GM23338 (cell line): Measurements from ENCODE around the gene ATG16L2.

Experiments used
- CREB1 ChIP-seq: fragments of 250-450 bp; sonication (Bioruptor Pico); IDR thresholded peaks from 2 replicates; pipeline ENCODE4 v1.5.0; 2020; ENCODE audit warnings: low read depth, mild to moderate bottlenecking, moderate library complexity
- CTCF ChIP-seq, 2 experiments: fragments of 200-600 bp in 1 of 2; sonication (generic) in 1 of 2; conservative IDR thresholded peaks; 2 replicates each; pipeline versions ENCODE4 v1.5.1 to v1.6.1; 2016 to 2017; ENCODE audit warnings: antibody characterized with exemption in 2 of 2, low read depth in 2 of 2, mild to moderate bottlenecking in 2 of 2, moderate library complexity in 1 of 2
- EZH2 ChIP-seq: fragments of 200-600 bp; sonication (generic); IDR thresholded peaks from one replicate; pipeline ENCODE4 v1.8.0; 2017; ENCODE audit warnings: antibody characterized with exemption, mild to moderate bottlenecking, low read depth; ENCODE audit not compliant: unreplicated experiment
- EZH2phosphoT487 ChIP-seq: fragments of 200-600 bp; sonication (generic); IDR thresholded peaks from one replicate; pipeline ENCODE4 v1.8.1; 2018; ENCODE audit warnings: antibody characterized with exemption; ENCODE audit not compliant: unreplicated experiment
- POLR2AphosphoS5 ChIP-seq: IDR thresholded peaks from 2 replicates; pipeline ENCODE4 v1.6.1; 2016; ENCODE audit warnings: antibody characterized with exemption, low read depth
- ZNF114 ChIP-seq: fragments of 250-450 bp; sonication (Bioruptor Pico); IDR thresholded peaks from 2 replicates; pipeline ENCODE4 v1.5.0; 2020; ENCODE audit warnings: mild to moderate bottlenecking, moderate library complexity

GRCh38 chr11:72848846-72849466 lies 34.7 kb downstream of the ATG16L2 start:
- peak; percentile 78 to 90 for TF ChIP-seq CTCF (conservative IDR thresholded peaks at IDR 0.05; ENCODE audit: low read depth in 2 of 2)
- TF ChIP-seq EZH2 = no peak
- no peak for TF ChIP-seq POLR2AphosphoS5
- TF ChIP-seq EZH2phosphoT487 = no peak
- no peak for TF ChIP-seq CREB1 (CRISPR knock-in tag)
- TF ChIP-seq ZNF114 (CRISPR knock-in tag) = no peak
